Caki2 (cell line): ENCODE data around the gene PATZ1. TPM values are rescaled to one million over a fixed set of nuclear protein-coding genes. Genes with fewer than 3 reads are reported as not detected.

Experiments used
- DNase-seq: peaks from one replicate; pipeline ENCODE4 v3.0.0-alpha.2; 2015; ENCODE audit warnings: low read depth
- in situ Hi-C: cut with HindIII; loops from 2 replicates; pipeline ENCODE4 v1.10.0; 2016; ENCODE audit warnings: low sequenced_read_pairs, low pct_unique_long_range_greater_than_20kb, mixed read lengths
- total RNA-seq: library from RNA; depleted of rRNA; stranded (reverse); fragments of >200 nt; shearing (Covaris generic); gene quantifications from 2 replicates; pipeline ENCODE4 v1.2.3, GENCODE V29; 2014; ENCODE audit warnings: low replicate concordance

The PATZ1 gene
- total RNA-seq, 1 experiment from 2014 or later, result 27.4 TPM

DNA sequence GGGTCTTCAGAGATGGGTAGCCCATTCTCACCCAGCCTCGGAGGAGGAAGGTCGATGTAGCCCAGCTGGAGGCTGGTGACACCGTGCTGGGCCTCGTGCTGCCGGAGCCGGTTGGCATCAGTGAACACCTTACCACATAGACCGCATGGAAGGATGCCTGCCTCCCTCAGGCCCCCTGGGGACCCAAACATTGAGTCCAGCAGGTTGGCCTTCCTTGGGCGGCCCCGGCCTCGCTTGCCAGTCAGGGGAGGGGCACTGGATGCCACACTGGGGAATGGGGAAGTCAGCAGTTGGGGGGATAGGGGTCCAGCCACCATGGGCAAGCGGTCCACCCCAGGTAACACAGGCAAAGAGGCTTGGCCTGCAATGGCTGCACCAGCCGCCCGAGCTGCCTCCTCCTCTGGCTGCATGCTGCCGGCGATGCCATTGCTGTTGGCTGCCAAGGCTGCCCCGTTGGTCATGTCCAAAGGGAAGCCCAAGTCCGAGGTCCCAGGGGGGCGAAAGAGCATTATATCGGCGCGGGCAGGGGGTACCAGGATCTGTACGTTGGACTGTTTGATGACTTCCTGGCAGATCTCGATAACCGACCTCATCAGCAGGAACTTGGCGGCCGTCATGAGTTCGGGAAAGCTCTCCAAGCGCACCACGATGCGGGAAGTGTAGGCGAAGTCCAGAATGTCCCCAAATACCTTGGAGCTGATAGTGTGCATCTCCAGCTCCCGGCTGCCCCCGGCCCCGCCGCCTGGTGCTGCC, 1.4 kb downstream of the PATZ1 start:
- no peak for DNase-seq

DNA sequence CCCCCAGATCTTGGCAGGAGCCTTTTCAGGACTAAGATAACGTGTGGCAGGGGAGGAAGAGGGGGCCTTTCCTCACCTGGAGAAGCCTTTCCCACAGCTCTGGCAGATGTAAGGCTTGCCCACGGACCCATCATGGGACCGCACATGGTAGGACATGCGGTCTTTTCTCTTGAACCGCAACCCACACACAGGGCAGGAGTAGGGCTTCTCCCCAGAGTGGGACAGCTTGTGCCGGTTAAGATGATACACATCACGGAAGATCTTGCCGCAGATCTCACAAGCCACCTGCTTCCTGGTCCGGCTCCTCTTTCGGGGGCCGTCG, 1.9 kb downstream of the PATZ1 start:
- no peak for DNase-seq
- in situ Hi-C loops, result no loop called here

More for the DNA sequence above, 1.4 kb downstream of the PATZ1 start:
- in situ Hi-C loops, result no loop called here

DNA sequence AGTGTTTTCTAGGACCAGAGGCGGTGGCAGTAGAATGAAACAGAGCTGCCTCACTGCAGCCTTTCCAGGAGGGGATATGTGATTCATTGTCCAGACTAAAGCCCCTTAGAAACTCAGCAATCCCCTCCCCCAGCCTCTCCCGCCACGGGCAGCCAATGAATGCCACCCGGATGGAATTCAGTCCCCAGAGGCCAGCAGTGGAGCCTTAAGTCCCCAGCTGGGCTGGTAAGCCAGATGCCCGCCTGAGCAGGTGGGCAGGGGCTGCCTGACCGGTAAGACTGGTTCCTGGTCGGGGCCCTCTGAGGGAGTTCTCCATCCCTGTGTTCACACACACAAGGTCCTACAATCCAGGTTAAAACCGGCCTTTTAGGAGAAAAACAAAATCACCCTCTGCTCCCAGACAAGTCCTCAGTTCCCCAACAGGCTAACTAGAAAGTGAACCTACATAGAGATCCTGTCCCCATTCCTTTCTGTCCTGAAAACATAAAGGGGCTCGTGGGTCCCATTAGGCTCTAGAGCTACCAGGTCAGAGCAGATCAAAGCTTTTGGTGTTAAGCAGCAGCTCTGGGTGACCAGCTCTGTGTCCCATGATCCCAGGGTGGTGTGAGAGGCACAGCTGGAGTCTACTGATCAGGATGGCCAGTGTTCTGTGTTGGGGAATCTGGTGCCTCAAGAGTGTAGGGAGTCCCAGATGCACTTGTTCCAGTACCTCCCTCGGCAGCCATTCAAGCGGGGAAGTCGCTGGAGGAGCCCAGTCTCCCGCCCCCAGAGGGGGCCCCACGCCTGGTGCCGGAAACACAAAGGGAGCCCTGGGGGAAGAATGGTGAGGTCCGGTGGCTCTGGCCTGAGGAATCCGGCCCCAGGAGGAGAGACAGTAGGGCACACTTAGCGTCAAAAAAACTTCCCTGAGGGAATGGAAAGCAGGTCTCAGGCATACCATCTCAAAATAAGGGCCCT, 2.6 kb downstream of the PATZ1 start:
- no peak for DNase-seq
- in situ Hi-C loops, result no loop called here

DNA sequence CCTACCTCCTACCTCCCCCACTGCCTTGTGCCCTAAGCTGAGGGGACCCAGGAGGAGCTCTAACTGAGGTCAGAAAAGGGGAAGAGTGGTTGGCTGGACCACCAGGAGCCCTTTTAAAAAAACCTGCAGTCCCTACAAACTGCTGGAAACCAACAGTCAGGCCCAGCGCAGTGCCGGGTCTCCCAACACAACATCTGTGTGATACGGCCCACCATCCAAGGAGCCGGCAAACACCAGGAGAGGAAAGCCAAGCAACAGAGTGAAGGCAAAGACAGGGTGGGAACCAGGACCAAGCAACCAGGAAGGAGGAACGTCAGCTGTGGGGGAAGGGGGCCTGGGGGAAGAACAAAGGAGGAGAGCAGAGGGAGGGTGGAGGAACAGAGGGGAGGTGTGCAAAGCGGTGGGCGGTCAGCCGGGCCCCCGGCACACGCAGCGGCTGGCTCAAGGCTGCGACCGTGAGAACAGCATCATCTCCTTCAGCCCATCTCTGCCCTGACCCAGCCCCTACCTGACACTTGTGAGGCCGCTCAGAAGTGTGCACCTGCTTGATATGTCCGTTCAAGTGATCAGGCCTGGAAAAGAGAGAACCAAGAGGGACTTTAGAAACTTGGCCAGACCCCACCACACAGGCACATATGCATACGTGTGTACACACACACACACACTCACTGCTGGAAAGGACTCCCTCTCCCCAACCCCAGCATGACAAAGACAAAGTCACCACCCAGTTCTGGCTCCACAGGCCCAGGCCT, 3.6 kb downstream of the PATZ1 start:
- in situ Hi-C loops, result no loop called here

DNA sequence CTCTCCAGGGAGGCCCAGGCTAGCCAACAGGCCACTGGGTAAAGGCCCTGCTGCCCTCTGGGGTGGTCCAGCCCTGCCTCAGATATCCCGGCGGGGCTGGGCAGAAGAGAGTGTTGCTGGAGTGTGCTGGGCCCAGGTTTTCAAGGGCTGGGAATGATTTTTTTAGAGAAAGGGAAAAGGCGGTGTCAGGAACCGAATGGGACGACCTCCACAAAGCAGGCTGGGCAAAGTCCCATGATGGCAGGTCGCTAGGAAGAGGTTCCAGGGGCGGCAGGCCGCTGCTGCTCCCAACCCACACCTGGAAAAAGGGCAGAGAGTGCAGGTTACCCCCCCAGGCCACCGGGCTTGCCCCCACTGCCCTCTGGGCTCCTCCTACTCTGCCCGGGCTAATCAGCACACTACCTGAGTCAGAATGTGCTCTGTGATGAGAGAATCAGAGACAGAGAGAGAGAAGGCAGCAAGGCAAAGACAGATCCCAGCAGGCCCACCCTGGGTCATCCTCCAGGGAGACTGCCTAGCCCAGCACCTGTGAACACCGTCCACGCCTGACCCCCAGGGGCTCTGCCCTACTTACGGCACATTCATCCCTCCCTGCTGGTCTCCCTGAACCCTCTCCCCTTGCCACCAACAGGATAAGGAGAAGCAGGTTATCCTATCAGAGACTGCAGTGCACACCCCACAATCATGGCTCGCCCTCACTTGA, 4.6 kb downstream of the PATZ1 start:
- no peak for DNase-seq
- in situ Hi-C loops, result no loop called here

More for the DNA sequence above, 3.6 kb downstream of the PATZ1 start:
- no peak for DNase-seq

DNA sequence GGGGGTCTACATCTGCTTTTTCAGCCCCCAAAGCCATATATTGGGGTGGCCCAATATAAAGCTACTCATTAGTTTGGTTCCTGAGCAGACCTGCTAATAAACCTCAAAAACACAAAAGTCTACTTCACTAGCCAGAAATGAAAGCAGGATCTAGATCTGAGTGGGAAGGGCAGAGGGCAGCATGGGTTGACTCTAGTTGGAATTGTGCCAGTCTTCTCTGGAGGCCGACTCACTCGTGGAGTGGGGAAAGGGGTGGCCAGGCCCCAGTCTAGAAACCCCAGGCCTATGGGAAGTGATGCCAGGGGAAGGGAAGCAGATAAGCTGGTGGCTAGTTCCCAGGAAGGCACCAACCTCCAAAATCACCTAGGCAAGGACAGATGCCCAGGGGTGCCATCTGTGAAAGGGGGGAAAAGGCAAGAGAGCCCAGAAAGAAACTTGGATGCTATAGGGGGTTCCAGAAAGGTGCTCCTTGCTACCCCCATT, 5.3 kb downstream of the PATZ1 start:
- DNase-seq, result no peak
- in situ Hi-C loops, result no loop called here

DNA sequence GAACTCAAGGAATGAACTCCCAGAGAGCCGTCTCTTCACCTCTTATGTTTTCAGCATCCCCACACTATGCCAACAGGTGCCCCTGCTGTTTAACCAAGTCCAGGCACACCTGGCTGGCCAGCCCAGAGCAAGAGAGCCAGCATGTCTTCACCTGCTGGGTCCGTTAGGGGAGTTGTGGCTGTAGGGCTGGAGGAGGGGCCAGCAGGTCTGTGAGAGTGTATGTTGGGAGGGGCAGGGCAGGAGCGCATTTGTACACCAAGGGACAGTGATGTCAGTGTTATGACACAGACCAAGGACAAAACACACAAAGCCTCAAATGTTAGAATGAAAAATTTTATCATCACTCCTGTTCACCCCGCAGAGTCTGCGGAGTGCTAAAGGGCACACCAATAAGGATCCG, 5.8 kb downstream of the PATZ1 start:
- in situ Hi-C loops, result no loop called here
- no peak for DNase-seq

DNA sequence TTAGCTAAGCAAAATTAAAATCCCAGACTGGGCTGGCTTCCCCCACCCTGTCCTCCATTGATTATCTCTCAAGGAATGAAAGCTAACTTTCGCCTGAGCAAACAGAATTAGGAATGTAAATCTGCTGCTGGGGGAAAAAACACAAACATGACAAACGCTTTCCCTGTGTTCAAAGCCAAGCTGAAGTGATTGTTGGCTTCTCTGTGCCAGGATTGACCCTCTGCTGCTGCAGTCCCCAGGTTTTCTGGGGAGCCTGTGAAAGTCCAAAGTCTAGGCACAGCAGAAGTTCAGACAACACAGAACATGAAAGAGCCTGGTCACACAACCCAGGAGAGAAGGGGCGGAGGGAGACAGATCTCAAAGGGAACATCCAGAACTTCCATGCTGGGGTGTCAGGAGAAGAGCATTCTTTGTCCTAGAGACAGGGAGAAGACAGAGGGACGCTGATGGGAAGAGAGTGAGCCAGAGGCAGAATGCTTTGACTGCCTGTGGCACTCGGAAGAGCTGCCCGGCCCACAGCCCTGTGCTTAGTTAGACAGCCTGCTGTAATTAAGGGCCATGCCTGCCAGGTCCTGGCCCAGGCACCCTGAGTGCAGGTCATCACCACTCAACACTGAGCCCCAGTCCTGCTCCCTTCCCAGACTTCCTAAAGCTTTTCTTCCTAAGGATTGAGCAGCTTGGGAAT, 6.9 kb downstream of the PATZ1 start:
- in situ Hi-C loops, result no loop called here
- no peak for DNase-seq

DNA sequence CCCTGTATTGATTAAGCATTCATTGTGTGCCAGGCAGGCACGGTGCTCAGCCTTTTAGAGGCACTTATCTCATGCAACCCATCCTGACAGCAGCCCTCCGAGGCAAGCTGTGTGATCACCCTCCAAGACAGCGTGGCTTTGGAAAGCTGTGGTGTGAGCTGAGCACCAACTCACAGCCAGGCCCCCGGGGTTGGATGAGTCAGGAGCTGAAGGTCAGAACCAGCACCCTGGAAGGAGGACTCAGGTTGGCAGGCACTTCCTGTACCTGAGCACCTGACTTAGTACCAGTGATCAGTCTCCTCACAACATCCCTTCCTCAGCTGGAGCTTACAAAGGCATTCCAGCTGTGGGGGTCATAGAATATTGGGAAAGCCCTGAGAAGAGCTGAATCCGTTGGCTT, 9.0 kb downstream of the PATZ1 start:
- in situ Hi-C loops, result no loop called here
- DNase-seq, result no peak

DNA sequence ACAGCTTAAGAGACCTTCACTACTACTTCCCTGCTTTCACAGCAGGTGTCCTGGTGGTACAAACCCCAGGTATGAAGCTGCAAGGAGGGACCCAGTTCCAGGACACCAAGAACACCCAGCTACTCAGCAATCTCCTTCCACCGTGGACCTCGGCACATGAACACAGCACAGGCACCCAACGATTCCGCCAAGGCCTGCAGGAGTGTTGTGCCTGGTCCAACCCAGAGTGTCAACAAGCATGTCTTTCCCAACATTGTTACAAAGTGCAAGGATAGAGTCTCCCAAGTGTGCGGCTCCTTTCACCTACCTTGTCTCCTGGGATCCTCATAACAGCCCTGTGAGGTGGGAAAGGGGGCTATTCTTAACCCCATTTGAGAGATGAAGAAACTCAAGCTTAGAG, 11.8 kb downstream of the PATZ1 start:
- in situ Hi-C loops, result no loop called here
- no peak for DNase-seq

DNA sequence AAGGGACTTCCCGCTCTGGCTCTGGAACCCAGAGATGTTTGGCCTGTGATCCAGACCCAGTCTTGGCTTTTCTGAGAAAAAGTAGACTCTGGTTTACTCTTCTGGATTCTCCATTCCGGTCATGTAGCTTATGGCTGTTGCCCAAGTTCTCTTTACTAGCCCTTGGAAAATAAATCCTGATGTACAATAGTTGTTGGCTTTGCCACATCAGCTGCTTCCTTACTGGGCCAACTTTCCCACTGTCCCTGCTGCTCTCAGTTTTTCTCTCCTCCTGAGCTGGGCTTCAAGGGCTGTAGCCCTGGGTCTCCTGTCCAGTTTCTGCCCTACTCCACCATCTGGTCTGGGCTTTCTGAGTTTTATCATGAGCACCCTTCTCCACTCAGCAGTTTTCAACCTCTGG, 12.5 kb downstream of the PATZ1 start:
- DNase-seq, result no peak
- in situ Hi-C loops, result no loop called here

DNA sequence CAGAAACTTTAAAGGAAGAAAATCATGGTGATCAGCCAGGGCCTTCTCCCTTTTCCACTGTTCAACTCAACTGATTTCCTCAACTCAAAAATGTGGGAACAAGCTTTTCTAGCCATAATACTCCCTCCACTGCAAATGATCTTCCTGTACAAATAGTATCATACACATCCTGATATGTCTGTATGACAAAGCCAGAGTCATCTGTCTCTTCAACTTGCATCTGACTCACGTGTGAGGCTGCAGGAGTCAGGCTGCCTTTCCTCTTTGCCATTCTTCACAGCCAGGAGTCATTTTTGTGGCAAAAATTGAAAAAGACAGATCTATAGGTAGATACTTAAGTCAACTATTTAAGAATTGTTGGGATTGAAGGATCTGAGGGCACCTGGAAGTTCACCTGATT, 13.3 kb downstream of the PATZ1 start:
- DNase-seq, result no peak
- in situ Hi-C loops, result no loop called here

DNA sequence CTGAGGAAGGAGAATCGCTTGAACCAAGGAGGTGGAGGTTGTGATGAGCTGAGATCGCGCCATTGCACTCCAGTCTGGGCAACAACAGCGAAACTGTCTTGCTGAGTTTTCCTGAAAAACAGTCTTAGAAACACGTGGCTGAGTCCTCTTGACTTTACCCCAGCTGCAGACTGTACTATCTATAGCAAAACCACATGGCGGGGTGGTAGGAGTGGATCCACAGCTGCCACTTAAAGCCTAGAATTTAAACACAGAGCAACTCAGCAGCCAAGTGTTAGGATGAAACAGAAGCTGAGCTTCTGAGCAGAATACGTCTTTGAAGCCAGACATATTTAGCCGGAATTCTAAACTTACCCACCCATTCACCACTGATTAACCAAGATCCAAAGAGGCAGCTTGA, 14.1 kb downstream of the PATZ1 start:
- no peak for DNase-seq

DNA sequence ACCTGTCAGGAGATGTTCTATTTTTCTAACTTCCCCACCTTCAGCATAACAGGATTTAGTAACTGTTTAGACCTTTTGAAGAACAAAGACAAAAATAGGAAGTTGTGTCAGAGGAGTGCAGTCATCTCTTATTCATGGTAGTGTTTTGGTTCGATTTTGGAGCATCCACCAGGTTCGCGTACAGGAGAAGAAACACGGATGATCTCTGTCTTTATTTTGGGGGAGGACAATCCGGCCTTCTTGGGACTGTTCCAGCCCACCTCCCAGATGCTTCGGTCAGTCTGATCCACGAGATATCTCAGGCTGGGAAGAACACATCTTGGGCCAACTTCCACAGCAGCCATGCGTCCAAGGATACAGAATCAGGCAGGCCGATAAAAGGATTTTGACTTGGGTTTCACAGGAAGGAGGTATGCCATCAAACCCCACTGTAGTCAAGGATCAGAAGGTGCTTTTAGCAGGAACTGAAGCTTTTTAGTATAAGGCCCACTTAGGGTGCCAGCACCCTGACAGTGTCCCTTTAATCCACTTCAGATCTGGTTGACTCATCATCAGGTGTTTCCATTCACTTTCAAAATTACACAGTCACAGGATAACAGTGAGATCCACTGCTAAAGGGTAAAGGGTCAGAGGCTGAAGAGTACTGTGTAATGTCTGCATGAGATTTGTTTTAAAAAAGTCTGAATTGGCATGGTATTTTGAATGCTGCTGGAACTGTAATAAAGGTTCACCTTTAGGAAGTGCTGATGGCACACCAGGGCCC, 16.5 kb downstream of the PATZ1 start:
- no peak for DNase-seq
- in situ Hi-C loops, result no loop called here

More for the DNA sequence above, 14.1 kb downstream of the PATZ1 start:
- in situ Hi-C loops, result no loop called here

DNA sequence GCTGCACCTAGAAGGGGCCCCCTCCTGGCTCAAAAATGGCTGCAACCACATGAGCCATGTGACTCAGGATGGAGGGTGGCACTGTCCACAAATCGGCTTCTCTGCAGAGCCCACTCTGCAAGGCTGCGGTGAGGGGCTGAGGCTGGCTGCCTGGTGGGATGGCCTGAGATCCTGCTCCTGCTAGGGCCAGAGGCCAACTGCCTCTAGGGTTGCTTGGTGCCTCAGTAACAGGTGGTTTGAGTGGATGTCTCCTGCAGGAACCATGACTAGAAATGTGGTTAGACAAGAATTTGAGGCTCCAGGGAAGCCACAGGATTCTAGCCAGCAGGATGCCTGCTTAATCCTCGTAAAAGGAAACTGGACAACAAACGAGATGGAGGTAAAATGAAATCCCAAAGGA, 17.1 kb downstream of the PATZ1 start:
- in situ Hi-C loops, result no loop called here
- DNase-seq, result no peak

DNA sequence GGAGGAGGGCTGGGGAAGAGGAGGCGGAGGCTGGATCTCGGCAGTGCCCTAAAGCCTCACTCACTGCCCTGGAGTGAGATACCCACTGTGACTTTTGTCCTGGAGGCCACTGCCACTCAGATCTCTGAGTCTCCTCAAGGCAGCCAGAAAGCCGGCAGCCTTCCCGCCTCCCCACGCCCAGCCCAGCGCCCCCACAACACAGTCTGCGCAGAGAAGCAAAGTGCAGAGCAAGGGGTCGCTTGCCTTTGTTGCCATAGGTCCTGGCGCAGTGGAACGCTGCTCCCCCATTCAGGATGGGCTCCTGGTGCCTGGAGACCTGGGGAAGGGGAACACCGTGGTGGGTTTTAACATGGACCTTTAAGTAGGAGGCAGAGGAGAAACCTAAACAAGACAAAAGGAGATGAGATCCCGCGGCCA, 17.6 kb downstream of the PATZ1 start:
- in situ Hi-C loops, result no loop called here
- no peak for DNase-seq
